ENCODE data around the gene FGF9. TPM values are rescaled to one million over a fixed set of nuclear protein-coding genes. Genes with fewer than 3 reads are reported as not detected.

The FGF9 gene
- total RNA-seq, 5 donors from 2014 or later (not counting 1 experiment from before 2014, with no cell fraction given) = 1.2 to 3.7 (median 2.9) TPM

DNA sequence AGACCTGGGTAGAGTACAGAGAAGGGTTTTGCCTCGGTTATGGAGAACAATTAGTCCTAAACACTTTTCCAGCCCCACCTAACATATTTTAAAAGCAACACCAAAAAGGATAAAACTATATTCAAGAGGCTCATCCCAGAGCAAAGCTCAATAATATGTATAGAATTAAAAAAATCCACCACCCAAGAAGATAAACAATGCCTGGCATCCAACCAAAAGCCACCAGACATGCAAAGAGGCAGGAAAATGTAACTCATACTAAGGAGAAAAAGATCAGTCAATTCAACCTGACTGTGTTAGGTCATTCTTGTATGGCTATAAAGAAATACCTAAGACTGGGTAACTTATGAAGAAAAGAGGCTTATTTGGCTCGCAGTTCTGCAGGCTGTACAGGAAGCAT, 39.3 kb downstream of the FGF9 start:
- 78% methylated on average over 1 of the region's 2 CpGs for WGBS (ENCODE audit: insufficient coverage)
- Histone ChIP-seq H3K4me3 (ENCODE audit: control insufficient read depth in 1 of 2, extremely low read depth in 1 of 2, low read length in 1 of 2) (no peak overlapping the region), H3K27me3 (replicated peaks in 1 of 2; ENCODE audit: control insufficient read depth in 2 of 2, extremely low read depth in 1 of 2, insufficient read depth in 2 of 2, low read length in 1 of 2) (peaks cover 0 to 3% of the 10 kb centered on the region in 2 experiments), H3K9me3 (no peaks in the 10 kb centered on the region), H3K27ac (ENCODE audit: low read length) (no peak overlapping the region), H3K36me3 (ENCODE audit: control insufficient read depth in 2 of 2, extremely low read depth in 1 of 2, insufficient read depth in 1 of 2, low read length in 1 of 2) (no peaks in the 10 kb centered on the region), H3K4me1 (ENCODE audit: control insufficient read depth in 1 of 2, extremely low read depth in 1 of 2, insufficient read depth in 2 of 2, low read length in 2 of 2) (no peaks in the 10 kb centered on the region)
- peaks cover 12 to 15% (median 12%) of the 10 kb centered on the region in 3 donors for H3K9me3 Mint-ChIP-seq
- ChIA-PET CTCF (no interaction called here), POLR2A (interaction anchor here in 1 of 2 donors (0.7 kb wide), 1 partner anchor 1007 kb away, joined by 3 read pairs; no protein-coding TSS in a partner anchor)
- H3K36me3 Mint-ChIP-seq = peaks cover 10% of the 10 kb centered on the region
- H3K27ac Mint-ChIP-seq = no peak overlapping the region
- ATAC-seq (replicated peaks in 1 of 4) = no peak
- no peak for DNase-seq
- H3K4me3 Mint-ChIP-seq = no peak overlapping the region
- peaks cover 21% of the 10 kb centered on the region in 2 donors for H3K27me3 Mint-ChIP-seq
- H3K4me1 Mint-ChIP-seq = no peaks in the 10 kb centered on the region

DNA sequence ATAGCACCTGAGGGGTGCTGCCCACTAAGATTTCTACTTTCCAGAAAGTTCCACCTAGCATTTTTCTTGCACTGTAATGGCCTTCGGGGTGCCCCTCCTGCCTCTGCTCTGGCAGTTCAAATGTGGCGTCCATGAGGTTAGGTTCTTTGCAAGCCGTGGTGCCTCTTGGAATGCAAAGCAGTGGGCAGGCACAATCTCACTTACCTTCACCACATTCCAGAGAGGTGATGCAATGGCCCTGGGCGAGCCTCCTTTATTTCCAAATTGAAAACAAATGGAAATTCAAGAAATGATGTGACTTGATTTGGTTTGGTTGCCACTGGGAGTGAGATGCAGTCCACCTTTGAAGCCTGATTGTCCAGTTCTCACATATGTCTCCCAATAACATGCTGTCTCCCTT, 46.9 kb downstream of the FGF9 start:
- Mint-ChIP-seq H3K4me3 (no peak overlapping the region), H3K27ac (no peak overlapping the region), H3K36me3 (no peaks in the 10 kb centered on the region), H3K4me1 (no peaks in the 10 kb centered on the region), H3K9me3 (no peaks in the 10 kb centered on the region), H3K27me3 (peaks cover 29 to 39% of the 10 kb centered on the region in 2 donors)
- Histone ChIP-seq H3K4me3 (ENCODE audit: control insufficient read depth in 1 of 2, extremely low read depth in 1 of 2, low read length in 1 of 2) (no peak overlapping the region), H3K27ac (ENCODE audit: low read length) (no peak overlapping the region), H3K36me3 (ENCODE audit: control insufficient read depth in 2 of 2, extremely low read depth in 1 of 2, insufficient read depth in 1 of 2, low read length in 1 of 2) (no peaks in the 10 kb centered on the region), H3K4me1 (ENCODE audit: control insufficient read depth in 1 of 2, extremely low read depth in 1 of 2, insufficient read depth in 2 of 2, low read length in 2 of 2) (no peaks in the 10 kb centered on the region), H3K27me3 (replicated peaks in 1 of 2; ENCODE audit: control insufficient read depth in 2 of 2, extremely low read depth in 1 of 2, insufficient read depth in 2 of 2, low read length in 1 of 2) (peaks cover 0 to 8% of the 10 kb centered on the region in 2 experiments), H3K9me3 (no peaks in the 10 kb centered on the region)
- 59% methylated on average over 3 of the region's 4 CpGs for WGBS (ENCODE audit: insufficient coverage)
- ATAC-seq (replicated peaks in 1 of 4) (no peak), DNase-seq (no peak)
- POLR2A ChIA-PET = no interaction called here
- CTCF ChIA-PET = no interaction called here

DNA sequence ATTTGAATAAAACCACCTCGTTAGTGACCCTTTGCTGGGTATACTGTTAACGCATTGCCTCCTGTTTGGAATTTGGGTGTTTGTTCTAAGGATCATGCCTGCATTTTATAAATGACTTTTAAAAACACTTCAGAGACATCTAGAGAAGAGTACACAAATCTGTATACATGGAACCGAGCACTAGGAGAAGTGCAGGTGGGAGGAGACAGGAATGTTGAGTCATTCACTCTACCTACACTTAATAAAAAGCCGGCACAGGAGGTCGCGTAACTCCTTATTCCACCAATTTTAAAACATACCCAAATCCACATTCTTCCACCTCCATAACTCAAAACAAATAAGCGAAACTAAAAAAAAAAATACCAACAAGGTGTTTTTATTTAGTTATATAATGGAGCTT, 48.6 kb downstream of the FGF9 start:
- DNase-seq (no peak), ATAC-seq (replicated peaks in 1 of 4) (no peak)
- Mint-ChIP-seq H3K27ac (no peak overlapping the region), H3K9me3 (no peaks in the 10 kb centered on the region), H3K4me1 (no peaks in the 10 kb centered on the region), H3K36me3 (no peaks in the 10 kb centered on the region), H3K27me3 (peaks cover 38 to 39% of the 10 kb centered on the region in 2 donors), H3K4me3 (no peak overlapping the region)
- Histone ChIP-seq H3K9me3 (no peaks in the 10 kb centered on the region), H3K36me3 (ENCODE audit: control insufficient read depth in 2 of 2, extremely low read depth in 1 of 2, insufficient read depth in 1 of 2, low read length in 1 of 2) (no peaks in the 10 kb centered on the region), H3K4me3 (ENCODE audit: control insufficient read depth in 1 of 2, extremely low read depth in 1 of 2, low read length in 1 of 2) (no peak overlapping the region), H3K4me1 (ENCODE audit: control insufficient read depth in 1 of 2, extremely low read depth in 1 of 2, insufficient read depth in 2 of 2, low read length in 2 of 2) (no peaks in the 10 kb centered on the region), H3K27me3 (replicated peaks in 1 of 2; ENCODE audit: control insufficient read depth in 2 of 2, extremely low read depth in 1 of 2, insufficient read depth in 2 of 2, low read length in 1 of 2) (peaks cover 0 to 8% of the 10 kb centered on the region in 2 experiments), H3K27ac (ENCODE audit: low read length) (no peak overlapping the region)
- ChIA-PET CTCF (no interaction called here), POLR2A (no interaction called here)
- WGBS (ENCODE audit: insufficient coverage) = no CpG with 5 or more reads among the region's 7 CpGs

DNA sequence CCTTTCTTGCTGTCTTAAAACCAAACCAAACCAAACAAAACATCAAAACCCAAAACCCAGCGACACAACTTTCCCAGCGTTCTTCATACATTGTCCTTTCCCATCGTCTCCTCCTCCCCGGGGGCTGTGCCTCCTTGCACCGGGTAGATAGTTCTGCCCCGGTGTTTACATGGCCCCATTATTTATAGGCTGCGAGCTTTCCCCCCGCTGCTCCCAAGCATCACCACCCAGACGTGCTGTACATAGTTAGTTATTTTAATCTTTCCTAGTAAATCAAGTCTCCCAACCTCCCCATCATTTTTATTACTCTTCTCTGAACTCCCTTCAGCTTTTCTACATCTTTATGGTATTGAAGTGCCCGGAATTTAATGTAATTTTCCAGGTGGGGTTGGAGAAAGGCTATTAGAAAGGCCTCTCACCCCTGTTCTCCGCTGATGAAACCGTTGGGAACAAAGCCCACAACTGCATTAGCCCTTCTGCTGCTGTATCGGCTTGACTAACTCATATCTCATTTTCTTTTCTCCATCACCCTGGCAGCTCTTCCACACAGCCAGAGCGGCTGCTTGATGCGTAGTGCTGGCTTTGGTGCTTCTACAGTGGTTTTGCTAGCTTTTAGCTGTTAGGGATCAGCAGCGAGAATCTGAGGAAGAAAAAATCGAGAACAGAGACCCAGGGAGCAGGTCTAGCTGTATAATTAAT, 53.1 kb downstream of the FGF9 start:
- no peak overlapping the region for H3K27ac Mint-ChIP-seq
- ChIA-PET POLR2A (no interaction called here), CTCF (interaction anchor here in 1 of 2 donors (0.5 kb wide), 1 partner anchor 67 kb away, joined by 4 read pairs; no protein-coding TSS in a partner anchor)
- 88% methylated on average over 6 of the region's 17 CpGs for WGBS (ENCODE audit: insufficient coverage)
- Histone ChIP-seq H3K36me3 (ENCODE audit: control insufficient read depth in 2 of 2, extremely low read depth in 1 of 2, insufficient read depth in 1 of 2, low read length in 1 of 2) (no peaks in the 10 kb centered on the region), H3K4me3 (ENCODE audit: control insufficient read depth in 1 of 2, extremely low read depth in 1 of 2, low read length in 1 of 2) (no peak overlapping the region), H3K9me3 (no peaks in the 10 kb centered on the region), H3K27me3 (replicated peaks in 1 of 2; ENCODE audit: control insufficient read depth in 2 of 2, extremely low read depth in 1 of 2, insufficient read depth in 2 of 2, low read length in 1 of 2) (peaks cover 0 to 8% of the 10 kb centered on the region in 2 experiments), H3K27ac (ENCODE audit: low read length) (no peak overlapping the region), H3K4me1 (ENCODE audit: control insufficient read depth in 1 of 2, extremely low read depth in 1 of 2, insufficient read depth in 2 of 2, low read length in 2 of 2) (no peaks in the 10 kb centered on the region)
- H3K27me3 Mint-ChIP-seq = peaks cover 25 to 29% of the 10 kb centered on the region in 2 donors
- ATAC-seq (replicated peaks in 1 of 4) = no peak
- H3K36me3 Mint-ChIP-seq = no peaks in the 10 kb centered on the region
- H3K4me1 Mint-ChIP-seq = peaks cover 0 to 6% (median 2%) of the 10 kb centered on the region in 3 donors
- no peak overlapping the region for H3K4me3 Mint-ChIP-seq
- DNase-seq = no peak
- peaks cover 0 to 7% (median 4%) of the 10 kb centered on the region in 3 donors for H3K9me3 Mint-ChIP-seq

DNA sequence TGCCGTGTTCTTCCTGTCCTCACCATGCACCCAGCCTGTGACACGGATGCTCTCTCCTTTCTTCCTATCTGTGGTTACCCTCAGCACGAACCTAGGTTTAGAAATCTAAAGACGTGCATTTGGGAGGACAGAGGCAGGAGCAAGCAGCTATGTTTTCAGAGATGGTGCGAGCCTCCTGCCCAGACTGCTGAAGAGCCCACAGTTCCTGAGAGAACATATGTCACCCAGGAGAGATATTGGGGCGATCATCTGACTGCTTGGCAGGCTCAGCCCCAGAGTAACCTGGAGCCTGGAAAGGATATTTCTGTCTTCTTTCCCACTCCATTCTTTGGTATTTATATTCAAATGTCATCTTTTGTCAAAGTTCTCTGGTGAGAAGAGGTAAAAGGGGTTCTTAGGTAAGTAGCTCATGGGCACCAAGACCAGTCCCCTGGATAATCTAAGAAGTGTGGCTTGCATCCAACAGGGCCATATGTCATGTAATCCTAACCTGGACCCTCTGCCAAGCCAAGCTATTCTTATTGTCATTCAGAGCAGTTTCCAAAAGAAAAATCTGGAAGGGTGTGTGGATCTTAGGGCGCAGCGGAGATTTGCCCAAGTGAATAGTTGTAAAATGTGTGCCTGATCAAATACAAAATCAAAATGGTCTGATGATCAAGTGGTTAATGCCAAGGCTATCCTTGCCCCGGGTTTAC, 59.5 kb downstream of the FGF9 start:
- Mint-ChIP-seq H3K4me3 (no peak overlapping the region), H3K4me1 (peaks cover 0 to 6% (median 2%) of the 10 kb centered on the region in 3 donors), H3K27me3 (peaks cover 2 to 6% of the 10 kb centered on the region in 2 donors), H3K36me3 (no peaks in the 10 kb centered on the region), H3K27ac (no peak overlapping the region), H3K9me3 (peaks cover 0 to 7% (median 4%) of the 10 kb centered on the region in 3 donors)
- Histone ChIP-seq H3K9me3 (no peaks in the 10 kb centered on the region), H3K27ac (ENCODE audit: low read length) (no peak overlapping the region), H3K36me3 (ENCODE audit: control insufficient read depth in 2 of 2, extremely low read depth in 1 of 2, insufficient read depth in 1 of 2, low read length in 1 of 2) (no peaks in the 10 kb centered on the region), H3K4me1 (ENCODE audit: control insufficient read depth in 1 of 2, extremely low read depth in 1 of 2, insufficient read depth in 2 of 2, low read length in 2 of 2) (no peaks in the 10 kb centered on the region), H3K27me3 (replicated peaks in 1 of 2; ENCODE audit: control insufficient read depth in 2 of 2, extremely low read depth in 1 of 2, insufficient read depth in 2 of 2, low read length in 1 of 2) (peaks cover 0 to 3% of the 10 kb centered on the region in 2 experiments), H3K4me3 (ENCODE audit: control insufficient read depth in 1 of 2, extremely low read depth in 1 of 2, low read length in 1 of 2) (no peak overlapping the region)
- ATAC-seq (replicated peaks in 1 of 4) (no peak), DNase-seq (no peak)
- ChIA-PET POLR2A (no interaction called here), CTCF (interaction anchor here in 1 of 2 donors (0.6 kb wide), 1 partner anchor 48 kb away, joined by 3 read pairs; no protein-coding TSS in a partner anchor)
- 66% methylated on average over 8 of the region's 9 CpGs for WGBS (ENCODE audit: insufficient coverage)

DNA sequence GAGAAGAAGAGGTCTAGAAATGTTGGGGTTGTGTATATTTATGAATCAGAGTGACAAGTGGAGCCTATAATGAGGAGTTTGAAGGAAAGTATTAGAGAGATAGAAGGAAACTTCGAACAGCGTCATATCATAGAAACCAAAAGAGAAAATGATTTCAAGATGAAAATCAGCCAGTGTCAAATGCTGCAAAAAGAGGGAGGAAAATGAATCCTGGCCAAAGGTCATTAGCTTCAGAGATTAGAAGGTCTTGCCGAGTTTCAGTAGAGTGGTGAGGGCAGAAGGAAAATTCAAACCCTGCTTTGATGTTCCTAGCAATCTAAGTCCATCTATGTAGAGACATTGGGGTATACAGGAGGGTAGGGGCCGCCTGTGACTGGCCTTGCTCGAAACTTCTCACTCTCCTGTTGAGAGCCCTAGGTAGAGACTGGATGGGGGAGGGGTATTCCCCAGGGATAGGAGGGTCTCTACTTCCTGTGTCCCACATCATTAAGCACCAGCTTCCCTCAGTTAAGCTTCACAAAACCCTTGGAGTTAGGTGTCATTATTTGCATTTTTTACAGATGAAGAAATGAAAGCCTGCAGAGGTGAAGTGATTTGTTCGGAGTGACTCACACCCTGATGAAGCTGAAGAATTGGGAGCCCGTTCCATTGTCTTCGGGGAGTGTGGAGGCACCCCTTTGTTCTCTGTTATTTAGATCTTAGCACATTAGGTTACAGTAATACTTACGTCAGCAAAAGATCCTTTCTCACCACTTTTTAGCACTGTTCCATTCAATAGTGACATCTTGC, 62.8 kb downstream of the FGF9 start:
- H3K27ac ChIP-seq (ENCODE audit: low read length) = no peak overlapping the region
- H3K9me3 ChIP-seq = no peaks in the 10 kb centered on the region
- peaks cover 6 to 21% of the 10 kb centered on the region in 2 donors for H3K27me3 Mint-ChIP-seq
- ChIA-PET CTCF (no interaction called here), POLR2A (no interaction called here)
- no peaks in the 10 kb centered on the region for H3K36me3 Mint-ChIP-seq
- H3K4me3 Mint-ChIP-seq = no peak overlapping the region
- H3K4me1 ChIP-seq (ENCODE audit: control insufficient read depth in 1 of 2, extremely low read depth in 1 of 2, insufficient read depth in 2 of 2, low read length in 2 of 2) = no peaks in the 10 kb centered on the region
- no peaks in the 10 kb centered on the region for H3K9me3 Mint-ChIP-seq
- H3K27ac Mint-ChIP-seq = no peak overlapping the region
- DNase-seq = no peak
- H3K4me1 Mint-ChIP-seq = no peaks in the 10 kb centered on the region
- peaks cover 0 to 23% of the 10 kb centered on the region in 2 experiments for H3K27me3 ChIP-seq (replicated peaks in 1 of 2; ENCODE audit: control insufficient read depth in 2 of 2, extremely low read depth in 1 of 2, insufficient read depth in 2 of 2, low read length in 1 of 2)
- H3K36me3 ChIP-seq (ENCODE audit: control insufficient read depth in 2 of 2, extremely low read depth in 1 of 2, insufficient read depth in 1 of 2, low read length in 1 of 2) = no peaks in the 10 kb centered on the region
- no peak overlapping the region for H3K4me3 ChIP-seq (ENCODE audit: control insufficient read depth in 1 of 2, extremely low read depth in 1 of 2, low read length in 1 of 2)
- 73% methylated on average over 3 of the region's 9 CpGs for WGBS (ENCODE audit: insufficient coverage)
- ATAC-seq (replicated peaks in 1 of 4) = no peak
